ENCODE data around the gene GRK6. TPM values are rescaled to one million over a fixed set of nuclear protein-coding genes. Genes with fewer than 3 reads are reported as not detected.

The GRK6 gene
- total and polyA plus RNA-seq, 2 experiments from 2014 or later: 13.0 to 56.8 TPM

DNA sequence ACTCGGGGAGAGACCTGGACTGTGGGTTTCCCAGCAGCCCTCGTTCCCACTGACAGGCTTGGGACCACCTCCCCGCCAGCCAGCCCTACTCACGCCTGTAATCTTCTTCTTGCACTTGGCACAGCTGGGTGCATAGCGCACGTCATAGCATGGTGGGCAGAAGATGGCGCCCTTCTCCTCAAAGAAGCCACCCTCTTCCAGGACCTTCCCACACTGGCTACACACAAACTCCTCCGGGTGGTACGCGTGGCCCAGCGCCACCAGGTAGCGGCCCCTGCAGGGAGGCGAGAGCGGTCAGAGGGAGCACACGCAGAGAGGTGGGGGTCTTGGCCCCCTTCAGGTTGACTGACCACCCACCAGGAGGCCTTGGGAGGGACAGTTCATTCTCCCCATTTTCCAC, 61.5 kb downstream of the GRK6 start:
- Mint-ChIP-seq H3K27ac (no peak overlapping the region), H3K4me3 (no peak overlapping the region), H3K4me1 (peaks cover 12% of the 10 kb centered on the region), H3K27me3 (ENCODE audit: insufficient read depth, low read depth, poor library complexity) (peaks cover 30% of the 10 kb centered on the region), H3K9me3 (peaks cover 2% of the 10 kb centered on the region; the same call in 1 of the 3 replicates), H3K36me3 (ENCODE audit: low read depth) (peaks cover 78% of the 10 kb centered on the region)
- Histone ChIP-seq H3K27me3 (ENCODE audit: insufficient read depth) (no peaks in the 10 kb centered on the region), H3K4me3 (no peak overlapping the region), H3F3A (replicated peaks; ENCODE audit: low read depth) (peaks cover 13% of the 10 kb centered on the region; the same call in 1 of the 2 replicates), H3K79me2 (replicated peaks; ENCODE audit: insufficient read depth) (no peaks in the 10 kb centered on the region), H4K20me1 (replicated peaks; ENCODE audit: insufficient read depth) (no peaks in the 10 kb centered on the region; the same call in 1 of the 2 replicates), H3K4me1 (ENCODE audit: insufficient read depth) (peaks cover 5% of the 10 kb centered on the region; the same call in 1 of the 2 replicates), H3K9me2 (ENCODE audit: insufficient read depth) (no peaks in the 10 kb centered on the region), H3K36me3 (ENCODE audit: insufficient read depth) (peaks cover 14% of the 10 kb centered on the region), H3K27ac (ENCODE audit: low read depth) (no peak overlapping the region), H3K4me2 (no peak overlapping the region), H2AFZ (no peak overlapping the region)
- DNase-seq (ENCODE audit: low spot score) (no peak), ATAC-seq (no peak)
- TF ChIP-seq ZNF331 (CRISPR knock-in tag; IDR thresholded peaks at IDR 0.05; ENCODE audit: low read depth): no peak
- TF ChIP-seq, protein P1, sequence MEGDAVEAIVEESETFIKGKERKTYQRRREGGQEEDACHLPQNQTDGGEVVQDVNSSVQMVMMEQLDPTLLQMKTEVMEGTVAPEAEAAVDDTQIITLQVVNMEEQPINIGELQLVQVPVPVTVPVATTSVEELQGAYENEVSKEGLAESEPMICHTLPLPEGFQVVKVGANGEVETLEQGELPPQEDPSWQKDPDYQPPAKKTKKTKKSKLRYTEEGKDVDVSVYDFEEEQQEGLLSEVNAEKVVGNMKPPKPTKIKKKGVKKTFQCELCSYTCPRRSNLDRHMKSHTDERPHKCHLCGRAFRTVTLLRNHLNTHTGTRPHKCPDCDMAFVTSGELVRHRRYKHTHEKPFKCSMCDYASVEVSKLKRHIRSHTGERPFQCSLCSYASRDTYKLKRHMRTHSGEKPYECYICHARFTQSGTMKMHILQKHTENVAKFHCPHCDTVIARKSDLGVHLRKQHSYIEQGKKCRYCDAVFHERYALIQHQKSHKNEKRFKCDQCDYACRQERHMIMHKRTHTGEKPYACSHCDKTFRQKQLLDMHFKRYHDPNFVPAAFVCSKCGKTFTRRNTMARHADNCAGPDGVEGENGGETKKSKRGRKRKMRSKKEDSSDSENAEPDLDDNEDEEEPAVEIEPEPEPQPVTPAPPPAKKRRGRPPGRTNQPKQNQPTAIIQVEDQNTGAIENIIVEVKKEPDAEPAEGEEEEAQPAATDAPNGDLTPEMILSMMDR (conservative IDR thresholded peaks at IDR 0.05; ENCODE audit: low read depth in 2 of 2): peak; percentile 8 to 49; a peak in 2 of 4 replicates
- no peak for TF ChIP-seq JUNB (IDR thresholded peaks at IDR 0.05; ENCODE audit: unreplicated experiment)

DNA sequence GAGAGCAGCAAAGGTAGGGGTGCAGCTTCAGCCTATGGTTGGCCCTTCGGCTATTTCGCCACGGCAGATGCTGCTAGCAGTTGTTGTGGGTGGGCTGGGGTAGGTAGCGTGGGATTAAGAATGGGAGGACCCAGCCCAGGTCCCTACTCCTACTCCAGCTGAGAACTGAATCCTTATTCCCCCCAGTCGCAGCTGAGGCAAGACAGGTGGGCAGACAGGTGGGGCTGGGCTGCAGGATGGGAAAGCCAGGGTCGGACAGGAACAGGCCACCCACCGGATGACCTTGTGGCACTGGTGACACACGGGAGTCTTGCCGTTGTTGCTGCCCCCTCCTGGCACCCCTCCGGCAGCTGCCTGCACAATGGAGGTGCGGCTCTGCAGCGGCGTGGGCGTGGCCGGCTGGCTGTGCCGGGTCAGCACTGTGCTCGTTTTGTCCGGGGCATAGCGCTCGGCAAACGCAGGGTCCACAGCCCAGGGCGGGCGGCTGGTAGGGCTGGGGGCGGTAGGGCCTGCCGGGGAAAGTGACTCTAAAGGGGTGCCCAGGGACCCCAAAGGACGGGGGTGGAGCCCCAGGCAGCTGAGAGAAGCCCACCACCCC, 62.7 kb downstream of the GRK6 start:
- TF ChIP-seq, protein P2, sequence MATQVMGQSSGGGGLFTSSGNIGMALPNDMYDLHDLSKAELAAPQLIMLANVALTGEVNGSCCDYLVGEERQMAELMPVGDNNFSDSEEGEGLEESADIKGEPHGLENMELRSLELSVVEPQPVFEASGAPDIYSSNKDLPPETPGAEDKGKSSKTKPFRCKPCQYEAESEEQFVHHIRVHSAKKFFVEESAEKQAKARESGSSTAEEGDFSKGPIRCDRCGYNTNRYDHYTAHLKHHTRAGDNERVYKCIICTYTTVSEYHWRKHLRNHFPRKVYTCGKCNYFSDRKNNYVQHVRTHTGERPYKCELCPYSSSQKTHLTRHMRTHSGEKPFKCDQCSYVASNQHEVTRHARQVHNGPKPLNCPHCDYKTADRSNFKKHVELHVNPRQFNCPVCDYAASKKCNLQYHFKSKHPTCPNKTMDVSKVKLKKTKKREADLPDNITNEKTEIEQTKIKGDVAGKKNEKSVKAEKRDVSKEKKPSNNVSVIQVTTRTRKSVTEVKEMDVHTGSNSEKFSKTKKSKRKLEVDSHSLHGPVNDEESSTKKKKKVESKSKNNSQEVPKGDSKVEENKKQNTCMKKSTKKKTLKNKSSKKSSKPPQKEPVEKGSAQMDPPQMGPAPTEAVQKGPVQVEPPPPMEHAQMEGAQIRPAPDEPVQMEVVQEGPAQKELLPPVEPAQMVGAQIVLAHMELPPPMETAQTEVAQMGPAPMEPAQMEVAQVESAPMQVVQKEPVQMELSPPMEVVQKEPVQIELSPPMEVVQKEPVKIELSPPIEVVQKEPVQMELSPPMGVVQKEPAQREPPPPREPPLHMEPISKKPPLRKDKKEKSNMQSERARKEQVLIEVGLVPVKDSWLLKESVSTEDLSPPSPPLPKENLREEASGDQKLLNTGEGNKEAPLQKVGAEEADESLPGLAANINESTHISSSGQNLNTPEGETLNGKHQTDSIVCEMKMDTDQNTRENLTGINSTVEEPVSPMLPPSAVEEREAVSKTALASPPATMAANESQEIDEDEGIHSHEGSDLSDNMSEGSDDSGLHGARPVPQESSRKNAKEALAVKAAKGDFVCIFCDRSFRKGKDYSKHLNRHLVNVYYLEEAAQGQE (IDR thresholded peaks at IDR 0.05; ENCODE audit: unreplicated experiment): no peak
- TF ChIP-seq EZH2phosphoT487 (IDR thresholded peaks at IDR 0.05; ENCODE audit: unreplicated experiment): no peak
- no peak for TF ChIP-seq NANOG (IDR thresholded peaks at IDR 0.05; ENCODE audit: borderline replicate concordance)
- TF ChIP-seq, protein P1 (conservative IDR thresholded peaks at IDR 0.05; ENCODE audit: low read depth in 2 of 2): peak; percentile 22 to 52
- no peak for TF ChIP-seq CREB1 (CRISPR knock-in tag; IDR thresholded peaks at IDR 0.05; ENCODE audit: low read depth)
- no peaks in the 10 kb centered on the region for H3K9me2 ChIP-seq (ENCODE audit: insufficient read depth)
- Mint-ChIP-seq H3K27ac (no peak overlapping the region), H3K9me3 (peaks cover 2% of the 10 kb centered on the region; the same call in 1 of the 3 replicates), H3K4me1 (peaks cover 21% of the 10 kb centered on the region), H3K4me3 (no peak overlapping the region), H3K36me3 (ENCODE audit: low read depth) (peaks cover 76% of the 10 kb centered on the region), H3K27me3 (ENCODE audit: insufficient read depth, low read depth, poor library complexity) (peaks cover 35% of the 10 kb centered on the region)
- H3K4me2 ChIP-seq: no peak overlapping the region
- H3K27me3 ChIP-seq (ENCODE audit: insufficient read depth): no peaks in the 10 kb centered on the region
- 0 out of 2 replicates have a peak, but pooled peaks cover 5% of the 10 kb centered on the region for H3K79me2 ChIP-seq (replicated peaks; ENCODE audit: insufficient read depth)
- no peak overlapping the region for H3K27ac ChIP-seq (ENCODE audit: low read depth)
- H3K4me3 ChIP-seq: no peak overlapping the region
- H3K4me1 ChIP-seq (ENCODE audit: insufficient read depth): peaks cover 8% of the 10 kb centered on the region; the same call in 1 of the 2 replicates
- no peaks in the 10 kb centered on the region; the same call in 1 of the 2 replicates for H4K20me1 ChIP-seq (replicated peaks; ENCODE audit: insufficient read depth)
- ATAC-seq (peak; percentile 2), DNase-seq (ENCODE audit: low spot score) (peak; percentile 65)
- H2AFZ ChIP-seq: no peak overlapping the region
- H3K36me3 ChIP-seq (ENCODE audit: insufficient read depth): peaks cover 14% of the 10 kb centered on the region
- H3F3A ChIP-seq (replicated peaks; ENCODE audit: low read depth): peaks cover 21% of the 10 kb centered on the region; the same call in 1 of the 2 replicates

All from GM23338 (cell line).